GM10248 (cell line): ENCODE results near the gene RPP25L.

ENCODE experiments used
- CTCF ChIA-PET: fragments of 300-600 bp; sonication (Branson Sonifier 250); formaldehyde crosslinking; extraction: SDS; loops from one replicate; lab custom pipeline; 2021; ENCODE audit warnings: antibody characterized with exemption; lab: Yijun Ruan, JAX
- POLR2A ChIA-PET: fragments of 350-650 bp; sonication (Branson Sonifier 250); formaldehyde crosslinking; extraction: SDS; loops from one replicate; lab custom pipeline; 2020; ENCODE audit warnings: antibody characterized with exemption; lab: Yijun Ruan, JAX
- DNase-seq: peaks from one replicate; pipeline ENCODE4 v3.0.0; 2012; ENCODE audit errors: extremely low spot score
- TF ChIP-seq, protein P1 (sequence below): IDR thresholded peaks from 2 replicates; pipeline ENCODE4 v1.5.1; 2012; ENCODE audit warnings: mild to moderate bottlenecking, low read depth; ENCODE audit errors: extremely low read depth, missing control alignments, control extremely low read depth

Gene RPP25L

DNA sequence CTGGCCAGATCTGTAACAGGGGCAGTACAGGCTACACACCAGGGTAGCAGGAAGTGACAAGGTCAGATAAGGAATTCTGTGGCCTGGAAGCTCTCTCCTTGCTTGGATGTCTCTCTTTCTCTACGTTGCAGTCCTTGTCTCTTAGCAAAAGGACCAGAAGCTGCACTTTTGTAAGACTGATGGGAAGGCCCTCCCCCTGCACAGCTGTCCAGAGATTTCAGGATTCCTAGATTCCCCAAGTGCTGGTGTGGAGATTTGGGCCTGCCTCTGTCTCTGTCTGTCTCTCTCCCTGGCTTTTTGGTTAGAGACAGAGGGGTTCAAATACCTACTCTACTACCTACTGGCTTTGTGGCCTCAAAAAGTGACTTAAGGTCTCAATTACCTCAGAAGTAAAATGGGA, 12.4 kb downstream of the RPP25L start:
- no peak for DNase-seq
- ChIA-PET POLR2A (interaction anchor here (0.6 kb wide), 1 partner anchor 49 kb away, joined by 3 read pairs; no protein-coding TSS in a partner anchor), CTCF (interaction anchor here (0.7 to 3.3 kb wide), 8 partner anchors 8 to 196 kb away, joined by 3 to 16 read pairs (median 8); no protein-coding TSS in a partner anchor)
- TF ChIP-seq, protein P1, sequence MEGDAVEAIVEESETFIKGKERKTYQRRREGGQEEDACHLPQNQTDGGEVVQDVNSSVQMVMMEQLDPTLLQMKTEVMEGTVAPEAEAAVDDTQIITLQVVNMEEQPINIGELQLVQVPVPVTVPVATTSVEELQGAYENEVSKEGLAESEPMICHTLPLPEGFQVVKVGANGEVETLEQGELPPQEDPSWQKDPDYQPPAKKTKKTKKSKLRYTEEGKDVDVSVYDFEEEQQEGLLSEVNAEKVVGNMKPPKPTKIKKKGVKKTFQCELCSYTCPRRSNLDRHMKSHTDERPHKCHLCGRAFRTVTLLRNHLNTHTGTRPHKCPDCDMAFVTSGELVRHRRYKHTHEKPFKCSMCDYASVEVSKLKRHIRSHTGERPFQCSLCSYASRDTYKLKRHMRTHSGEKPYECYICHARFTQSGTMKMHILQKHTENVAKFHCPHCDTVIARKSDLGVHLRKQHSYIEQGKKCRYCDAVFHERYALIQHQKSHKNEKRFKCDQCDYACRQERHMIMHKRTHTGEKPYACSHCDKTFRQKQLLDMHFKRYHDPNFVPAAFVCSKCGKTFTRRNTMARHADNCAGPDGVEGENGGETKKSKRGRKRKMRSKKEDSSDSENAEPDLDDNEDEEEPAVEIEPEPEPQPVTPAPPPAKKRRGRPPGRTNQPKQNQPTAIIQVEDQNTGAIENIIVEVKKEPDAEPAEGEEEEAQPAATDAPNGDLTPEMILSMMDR, result no peak

DNA sequence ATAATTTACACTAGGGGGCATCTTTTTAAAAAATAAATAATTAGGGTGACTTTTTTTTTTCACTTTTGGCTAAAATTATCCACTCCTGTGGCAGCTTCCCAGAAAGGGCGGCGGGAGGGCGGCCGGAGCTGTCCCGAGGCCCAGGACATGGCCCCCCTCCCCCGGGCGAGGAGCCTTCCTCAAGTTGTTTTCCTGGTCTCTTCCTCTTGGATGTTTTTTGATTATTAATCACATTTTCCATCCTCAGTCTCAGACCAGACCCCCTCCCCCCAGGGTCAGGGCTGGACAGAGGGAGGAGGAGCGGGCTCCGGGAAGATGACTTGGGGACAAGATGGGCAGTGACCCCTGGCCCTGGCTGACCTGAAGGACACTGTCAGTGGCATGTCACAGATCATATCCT, 17.7 kb downstream of the RPP25L start:
- TF ChIP-seq, protein P1, result no peak
- CTCF ChIA-PET, result interaction anchor here (0.9 to 5.1 kb wide), 5 partner anchors 11 to 190 kb away, joined by 3 to 46 read pairs (median 6); partner anchors contain the start of gene SIGMAR1
- POLR2A ChIA-PET, result no interaction called here
- DNase-seq, result no peak

DNA sequence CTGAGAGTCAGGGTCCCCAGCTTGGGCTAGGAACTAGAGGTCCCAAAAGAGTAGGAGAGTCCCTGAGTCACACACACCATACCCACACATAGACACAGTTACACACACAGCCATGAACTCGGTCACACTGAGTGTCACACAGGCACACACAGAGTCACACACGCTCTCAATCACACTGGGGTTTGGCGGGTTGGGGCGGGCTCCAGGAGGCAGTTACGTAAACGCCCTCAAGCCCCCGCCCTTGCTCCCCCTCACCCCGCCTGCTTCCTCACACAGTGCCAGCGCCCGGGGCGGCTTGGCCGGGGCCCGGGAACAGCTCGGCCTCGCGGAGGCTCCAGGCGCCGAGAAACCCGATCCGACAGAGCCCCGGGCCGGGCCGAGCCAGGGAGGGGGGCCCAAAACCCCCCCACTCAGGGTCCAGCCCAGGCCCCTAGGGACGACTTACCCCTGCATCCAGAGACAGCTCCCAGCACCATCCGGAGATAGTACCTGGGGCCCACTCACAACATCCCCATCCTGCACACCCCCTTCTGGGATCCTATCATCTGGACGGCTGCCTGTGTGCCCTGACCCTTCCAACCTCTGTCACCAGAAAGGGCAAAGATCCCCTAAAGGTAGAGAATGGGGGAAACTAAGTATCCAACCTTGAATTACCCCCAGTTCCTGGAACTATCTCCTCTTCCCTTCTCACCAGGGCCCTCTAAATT, 18.8 kb downstream of the RPP25L start:
- CTCF ChIA-PET, result interaction anchor here (1.1 to 5.1 kb wide), 16 partner anchors 10 to 189 kb away, joined by 3 to 46 read pairs (median 12); partner anchors contain the start of genes RPP25L and SIGMAR1
- TF ChIP-seq, protein P1, result no peak
- POLR2A ChIA-PET, result no interaction called here
- DNase-seq, result no peak

DNA sequence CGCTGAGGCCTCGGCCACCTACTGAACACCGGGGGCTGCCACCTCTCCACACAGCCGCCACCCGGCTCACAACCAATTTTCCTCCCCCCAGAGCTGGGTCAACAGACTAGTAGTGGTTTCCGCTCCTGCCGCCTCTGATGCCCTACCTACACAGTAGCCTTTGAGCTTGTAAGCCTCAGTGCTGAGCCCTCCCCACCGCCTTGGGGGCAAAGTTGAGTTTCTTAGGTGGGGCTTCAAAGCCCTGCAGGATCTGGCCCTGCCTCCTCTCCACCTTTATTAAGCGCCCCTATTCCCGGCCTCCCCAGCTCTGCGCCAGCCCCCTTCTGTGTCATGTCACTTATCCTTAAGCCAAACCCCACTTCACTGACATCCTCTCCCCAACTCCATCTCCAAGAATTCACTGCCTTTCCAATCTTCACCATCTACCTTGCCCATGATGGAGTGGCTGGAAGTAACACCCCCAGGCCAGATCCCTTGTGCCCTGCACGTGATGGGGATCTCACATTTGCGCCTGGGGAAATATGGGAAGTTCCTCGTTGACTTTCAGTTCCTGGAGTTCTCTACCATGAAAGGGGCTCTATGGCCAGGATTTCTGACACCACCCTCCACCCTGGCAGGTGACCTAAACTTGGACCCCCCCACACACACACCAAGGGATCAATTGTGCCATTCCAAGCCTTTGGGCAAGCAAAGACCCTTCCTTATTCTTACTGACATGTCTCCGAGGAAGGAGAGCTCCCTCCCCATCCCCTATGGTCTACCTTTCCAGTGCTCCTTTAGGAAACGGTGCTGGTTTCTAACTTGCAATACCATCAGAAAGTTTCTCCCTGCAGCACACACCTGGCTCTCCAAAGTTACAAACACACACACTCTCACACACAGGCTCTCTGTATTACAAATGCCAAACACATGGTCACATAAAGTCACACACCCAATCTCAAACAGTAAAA, 19.7 kb downstream of the RPP25L start:
- TF ChIP-seq, protein P1, result no peak
- no peak for DNase-seq
- ChIA-PET POLR2A (no interaction called here), CTCF (interaction anchor here (0.6 to 5.1 kb wide), 47 partner anchors 8 to 969 kb away, joined by 3 to 46 read pairs (median 5); partner anchors contain the start of genes DCTN3, RPP25L and SIGMAR1)

DNA sequence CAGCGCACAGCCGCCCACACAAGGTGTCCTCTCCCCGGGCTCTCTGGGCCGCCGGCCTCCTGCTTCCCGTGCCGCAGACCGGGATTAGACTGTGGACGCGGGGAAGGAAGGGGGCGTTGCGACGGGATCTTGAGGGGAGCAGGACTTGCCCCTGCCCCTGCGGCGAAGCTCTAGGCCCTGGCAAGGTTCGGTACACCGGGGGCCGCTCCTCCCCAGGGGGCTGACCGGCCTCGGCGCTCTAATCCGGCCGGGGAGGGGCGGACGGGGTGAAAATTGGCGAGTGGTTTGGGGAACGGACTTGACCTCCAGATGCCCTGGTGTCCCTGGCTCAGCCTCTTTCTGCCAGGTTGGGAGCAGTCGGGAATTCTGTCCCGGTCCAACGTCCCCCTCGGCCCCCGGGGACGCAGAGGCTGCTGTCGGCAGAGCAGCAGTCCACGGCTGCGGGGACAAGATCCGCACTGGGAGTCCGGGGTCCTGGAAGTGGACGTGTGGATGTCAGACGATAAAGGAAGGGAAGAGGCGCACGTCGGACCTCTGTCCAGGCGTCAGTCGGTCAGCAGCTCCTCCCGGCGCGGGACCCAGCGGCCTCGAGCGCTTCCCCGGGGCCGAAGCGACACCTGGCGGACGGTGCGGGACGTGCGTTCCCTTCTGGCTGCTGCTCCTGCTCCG, 20.5 kb downstream of the RPP25L start:
- ChIA-PET POLR2A (no interaction called here), CTCF (interaction anchor here (0.6 to 5.1 kb wide), 46 partner anchors 9 to 968 kb away, joined by 3 to 46 read pairs (median 5); partner anchors contain the start of genes DCTN3, RPP25L and SIGMAR1)
- peak; percentile 91 for DNase-seq
- TF ChIP-seq, protein P1, result peak; percentile 95
